NCI-H2107 treated with DMSO at 0.1 percent for 48 hours (cell line): Measurements from ENCODE around the gene TET3.

Source experiments
- DNase-seq: peaks from one replicate; lab custom pipeline; 2025; ENCODE audit not compliant: unreplicated experiment; lab: John Stamatoyannopoulos, UW

The TET3 gene

GRCh38 chr2:74031221-74031620 lies 46.5 kb downstream of the TET3 start:
- DNase-seq: no peak

DNA sequence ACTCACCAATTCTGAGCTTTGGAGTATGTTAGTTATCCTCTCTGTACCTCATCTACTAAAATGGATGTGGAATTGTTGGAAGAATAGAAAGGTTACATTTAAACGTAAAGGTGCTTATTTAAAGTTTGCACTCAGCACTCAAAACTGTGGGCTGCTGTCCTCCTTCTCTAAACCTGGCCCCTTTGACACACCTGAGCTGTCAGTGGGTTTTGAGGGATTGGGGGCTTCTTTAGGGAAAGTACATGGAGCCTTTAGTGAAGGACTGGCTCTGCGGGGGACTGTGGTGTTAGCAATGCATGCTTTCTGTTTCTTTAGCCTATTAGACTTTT lies 47.2 kb downstream of the TET3 start:
- no peak for DNase-seq

GRCh38 chr2:74033375-74033774 lies 48.7 kb downstream of the TET3 start:
- no peak for DNase-seq
